ENCODE measurements around the gene P2RY8. TPM values are rescaled to one million over a fixed set of nuclear protein-coding genes. Genes with fewer than 3 reads are reported as not detected.

The P2RY8 gene
- total and polyA plus RNA-seq, 2 of the 4 experiments (the other 2 are of a cell fraction), result not detected

GRCh38 chrX:1527457-1527856 lies 9.5 kb downstream of the P2RY8 start:
- no peaks in the 10 kb centered on the region for H3K79me1 ChIP-seq (ENCODE audit: low read depth in 1 of 2, low read length in 2 of 2)
- H3K18ac ChIP-seq (ENCODE audit: low read depth, low read length), result no peak overlapping the region
- no peaks in the 10 kb centered on the region for H3K4me1 ChIP-seq (ENCODE audit: control insufficient read depth, insufficient read depth, low read length)
- no peak overlapping the region for H2BK20ac ChIP-seq (ENCODE audit: low read depth, low read length)
- H3K4ac ChIP-seq (ENCODE audit: low read depth, low read length), result no peak overlapping the region
- H4K20me1 ChIP-seq (ENCODE audit: insufficient read depth, low read length), result no peaks in the 10 kb centered on the region
- H2AK9ac ChIP-seq (replicated peaks; ENCODE audit: low read depth, low read length, poor library complexity), result no peak overlapping the region
- H4K91ac ChIP-seq (ENCODE audit: insufficient read depth, low read depth, low read length), result no peak overlapping the region
- no peak overlapping the region for H2BK5ac ChIP-seq (ENCODE audit: low read depth, low read length, poor library complexity, severe bottlenecking)
- no peak overlapping the region for H2AFZ ChIP-seq (replicated peaks; ENCODE audit: low read length, poor library complexity)
- H4K8ac ChIP-seq (ENCODE audit: low read depth in 2 of 2, low read length in 2 of 2), result no peak overlapping the region
- intact Hi-C loops (cut with micrococcal nuclease), result no loop called here
- H3K4me2 ChIP-seq (ENCODE audit: low read depth, low read length), result no peak overlapping the region
- H2BK15ac ChIP-seq (ENCODE audit: low read depth, low read length), result no peak overlapping the region
- TF ChIP-seq RFX5 (IDR thresholded peaks at IDR 0.05; ENCODE audit: low read depth, low read length) (no peak), MAFK (IDR thresholded peaks at IDR 0.05; ENCODE audit: low read depth, low read length) (no peak), CHD1 (IDR thresholded peaks at IDR 0.05; ENCODE audit: low read depth, low read length) (no peak), RAD21 (IDR thresholded peaks at IDR 0.05; ENCODE audit: low read length) (no peak), NFE2L2 (IDR thresholded peaks at IDR 0.05; ENCODE audit: low read depth, low read length) (no peak), MAZ (IDR thresholded peaks at IDR 0.05; ENCODE audit: borderline replicate concordance, low read depth, low read length) (no peak), CTCF (conservative IDR thresholded peaks at IDR 0.05; ENCODE audit: low read depth, low read length) (no peak), MXI1 (IDR thresholded peaks at IDR 0.05; ENCODE audit: borderline replicate concordance, low read depth, low read length) (no peak), POLR2A (IDR thresholded peaks at IDR 0.05; ENCODE audit: low read depth, low read length) (no peak), ELK1 (IDR thresholded peaks at IDR 0.05; ENCODE audit: borderline replicate concordance, low read depth, low read length) (no peak), USF2 (IDR thresholded peaks at IDR 0.05; ENCODE audit: low read depth, low read length) (no peak), SMC3 (IDR thresholded peaks at IDR 0.05; ENCODE audit: low read depth, low read length) (no peak)
- no peak overlapping the region for H3K14ac ChIP-seq (replicated peaks; ENCODE audit: low read depth, low read length)
- dilution Hi-C loops (cut with HindIII; ENCODE audit: low sequenced_read_pairs, unreplicated experiment), result no loop called here
- H3K23ac ChIP-seq (ENCODE audit: low read depth, low read length), result no peak overlapping the region
- H3K56ac ChIP-seq (ENCODE audit: extremely low read depth, insufficient read depth, low read length), result no peak overlapping the region
- ATAC-seq (ENCODE audit: low read depth) (no peak), DNase-seq (no peak)
- no peak overlapping the region for H3K4me3 ChIP-seq (ENCODE audit: insufficient read depth, low read depth, low read length)
- no peaks in the 10 kb centered on the region for H3K9me1 ChIP-seq (ENCODE audit: insufficient read depth, low read length)
- ChIA-PET CTCF (no interaction called here), POLR2A (ENCODE audit: unreplicated experiment) (no interaction called here)
- H3K36me3 ChIP-seq (ENCODE audit: control insufficient read depth, insufficient read depth, low read length), result no peaks in the 10 kb centered on the region
- 58 to 100% methylated on average over 1 of the region's 1 CpG for WGBS, 2 experiments (ENCODE audit: extremely low coverage in 2 of 2, insufficient read length in 1 of 2)
- H3K27ac ChIP-seq (ENCODE audit: insufficient read depth, low read length), result no peak overlapping the region
- H2BK120ac ChIP-seq (ENCODE audit: low read depth, low read length), result no peak overlapping the region
- no peak overlapping the region for H3K9ac ChIP-seq (ENCODE audit: low read depth, low read length)
- H3K27me3 ChIP-seq (ENCODE audit: control insufficient read depth, insufficient read depth, low read length), result no peaks in the 10 kb centered on the region
- BruUV-seq (replicated peaks), result no TSS peak
- no peak overlapping the region for H2AK5ac ChIP-seq (ENCODE audit: low read depth, low read length)
- peaks cover 12% of the 10 kb centered on the region for H3K9me3 ChIP-seq (ENCODE audit: control insufficient read depth, insufficient read depth, low read length)
- in situ Hi-C loops (cut with MboI; ENCODE audit: low sequenced_read_pairs), result no loop called here
- H4K5ac ChIP-seq (ENCODE audit: low read depth, low read length), result no peak overlapping the region
